Measurements from ENCODE around the gene OXT.

GRCh38 chr20:3084986-3085360, 13.6 kb downstream of the OXT start:
- TF ChIP-seq, protein P1, sequence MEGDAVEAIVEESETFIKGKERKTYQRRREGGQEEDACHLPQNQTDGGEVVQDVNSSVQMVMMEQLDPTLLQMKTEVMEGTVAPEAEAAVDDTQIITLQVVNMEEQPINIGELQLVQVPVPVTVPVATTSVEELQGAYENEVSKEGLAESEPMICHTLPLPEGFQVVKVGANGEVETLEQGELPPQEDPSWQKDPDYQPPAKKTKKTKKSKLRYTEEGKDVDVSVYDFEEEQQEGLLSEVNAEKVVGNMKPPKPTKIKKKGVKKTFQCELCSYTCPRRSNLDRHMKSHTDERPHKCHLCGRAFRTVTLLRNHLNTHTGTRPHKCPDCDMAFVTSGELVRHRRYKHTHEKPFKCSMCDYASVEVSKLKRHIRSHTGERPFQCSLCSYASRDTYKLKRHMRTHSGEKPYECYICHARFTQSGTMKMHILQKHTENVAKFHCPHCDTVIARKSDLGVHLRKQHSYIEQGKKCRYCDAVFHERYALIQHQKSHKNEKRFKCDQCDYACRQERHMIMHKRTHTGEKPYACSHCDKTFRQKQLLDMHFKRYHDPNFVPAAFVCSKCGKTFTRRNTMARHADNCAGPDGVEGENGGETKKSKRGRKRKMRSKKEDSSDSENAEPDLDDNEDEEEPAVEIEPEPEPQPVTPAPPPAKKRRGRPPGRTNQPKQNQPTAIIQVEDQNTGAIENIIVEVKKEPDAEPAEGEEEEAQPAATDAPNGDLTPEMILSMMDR (tag by site-specific recombination; IDR thresholded peaks at IDR 0.05): no peak
- TF ChIP-seq ZNF449 (tag by site-specific recombination; IDR thresholded peaks at IDR 0.05): no peak
- TF ChIP-seq ZNF354C (tag by site-specific recombination; IDR thresholded peaks at IDR 0.05; ENCODE audit: borderline replicate concordance, low read depth): no peak
- TF ChIP-seq ZNF394 (tag by site-specific recombination; IDR thresholded peaks at IDR 0.05; ENCODE audit: borderline replicate concordance): no peak
- TF ChIP-seq ZNF549 (tag by site-specific recombination; IDR thresholded peaks at IDR 0.05): no peak
- no peak for TF ChIP-seq ZNF423 (tag by site-specific recombination; IDR thresholded peaks at IDR 0.05)
- TF ChIP-seq TCF7L2 (IDR thresholded peaks at IDR 0.05; ENCODE audit: borderline replicate concordance, low read depth, low read length): no peak
- no peak for TF ChIP-seq ZNF184 (tag by site-specific recombination; IDR thresholded peaks at IDR 0.05)
- TF ChIP-seq BCL11B (tag by site-specific recombination; IDR thresholded peaks at IDR 0.05; ENCODE audit: low read depth): no peak
- TF ChIP-seq ZNF433 (tag by site-specific recombination; IDR thresholded peaks at IDR 0.05; ENCODE audit: low read depth): no peak
- no peak for TF ChIP-seq ZNF157 (tag by site-specific recombination; IDR thresholded peaks at IDR 0.05)
